Gastroesophageal sphincter (tissue), 4 donors: ENCODE data around the gene DUXB. TPM values are rescaled to one million over a fixed set of nuclear protein-coding genes. Genes with fewer than 3 reads are reported as not detected.
A peak's percentile ranks its signal among the peaks of the same experiment; 100 is the strongest.

Source experiments
- ATAC-seq: fragments of 150-250 bp; one replicate; pipeline ENCODE4 v1.9.1; 2016; ENCODE audit warnings: mild to moderate bottlenecking, moderate library complexity
- H3K27ac ChIP-seq, 4 donors: fragments of 200-600 bp; sonication (generic) in 3 of 4; 1 replicate in 3 of 4; 2 replicates in 1 of 4; pipeline ENCODE4 v1.5.1; 2016 to 2019
- H3K27me3 ChIP-seq: fragments of 200-600 bp; sonication (generic); one replicate; pipeline ENCODE4 v1.5.1; 2019
- H3K36me3 ChIP-seq, 2 donors: fragments of 200-600 bp; sonication (generic); one replicate each; pipeline ENCODE4 v1.5.1; 2019; ENCODE audit warnings: control low read depth in 1 of 2
- H3K4me1 ChIP-seq, 3 donors: fragments of 200-600 bp; sonication (generic); 1 replicate in 2 of 3; 2 replicates in 1 of 3; pipeline ENCODE4 v1.5.1; 2016 to 2019; ENCODE audit warnings: control low read depth in 2 of 3
- H3K4me3 ChIP-seq, 2 donors: fragments of 200-600 bp; sonication (generic); one replicate each; pipeline ENCODE4 v1.5.1; 2019; ENCODE audit warnings: mild to moderate bottlenecking in 1 of 2, moderate library complexity in 1 of 2
- H3K9me3 ChIP-seq, 3 donors: fragments of 200-600 bp; sonication (generic); one replicate each; pipeline ENCODE4 v1.5.1; 2017 to 2019; ENCODE audit warnings: control low read depth in 2 of 3
- CTCF ChIP-seq, 4 experiments: fragments of 200-600 bp in 2 of 4; fragments of 450-650 bp in 2 of 4; sonication (generic) in 1 of 4; IDR thresholded peaks; one replicate each; pipeline ENCODE4 v1.5.1; 2017 to 2019; ENCODE audit warnings: antibody characterized with exemption in 4 of 4, mild to moderate bottlenecking in 2 of 4, moderate library complexity in 2 of 4
- EP300 ChIP-seq: sonication (generic); formaldehyde crosslinking; IDR thresholded peaks from one replicate; pipeline ENCODE4 v1.6.1; 2017; ENCODE audit warnings: antibody characterized with exemption, mild to moderate bottlenecking
- POLR2A ChIP-seq, 2 donors: fragments of 450-650 bp; IDR thresholded peaks; one replicate each; pipeline ENCODE4 v1.6.1; 2017; ENCODE audit warnings: antibody characterized with exemption in 2 of 2, mild to moderate bottlenecking in 2 of 2, moderate library complexity in 1 of 2
- POLR2AphosphoS5 ChIP-seq: sonication (generic); formaldehyde crosslinking; IDR thresholded peaks from one replicate; pipeline ENCODE4 v1.6.1; 2017; ENCODE audit warnings: antibody characterized with exemption
- WGBS, 2 donors: methylation state at CpG; one replicate each; pipeline ENCODE4 v1.1.5; 2018; ENCODE audit warnings: low coverage in 1 of 2; 5-methylcytosine and 5-hydroxymethylcytosine counted together
- total RNA-seq, 4 donors: library from RNA; depleted of rRNA; stranded (reverse); fragments of >200 nt; gene quantifications; one replicate each; pipeline ENCODE4 v1.1.0, GENCODE V29; 2016

The DUXB gene
- total RNA-seq, 4 donors from 2014 or later = not detected

- Histone ChIP-seq H3K9me3 (no peaks in the 10 kb centered on the region), H3K36me3 (peaks cover 13 to 77% of the 10 kb centered on the region in 2 donors), H3K27me3 (no peaks in the 10 kb centered on the region), H3K4me1 (peaks cover 0 to 11% (median 4%) of the 10 kb centered on the region in 3 donors), H3K27ac (no peak overlapping the region), H3K4me3 (no peak overlapping the region)
- WGBS, 2 donors = 90% methylated on average over 1 of the region's 2 CpGs; no CpG with 5 or more reads in 1 of the 2 donors
- no peak for ATAC-seq
- TF ChIP-seq EP300 (no peak), POLR2A (IDR thresholded peaks at IDR 0.05) (no peak), POLR2AphosphoS5 (no peak), CTCF (IDR thresholded peaks at IDR 0.05) (no peak)
These were observed 43.1 kb downstream of the DUXB start for GRCh38 chr16:75658175-75658574.

GRCh38 chr16:75653922-75654321 is 47.3 kb downstream of the DUXB start:
- Histone ChIP-seq H3K4me1 (peaks cover 0 to 44% (median 21%) of the 10 kb centered on the region in 3 donors), H3K9me3 (no peaks in the 10 kb centered on the region), H3K27me3 (no peaks in the 10 kb centered on the region), H3K36me3 (peaks cover 13 to 49% of the 10 kb centered on the region in 2 donors), H3K4me3 (no peak overlapping the region), H3K27ac (no peak overlapping the region)
- TF ChIP-seq EP300 = no peak
- no peak for TF ChIP-seq POLR2A (IDR thresholded peaks at IDR 0.05)
- TF ChIP-seq POLR2AphosphoS5 = no peak
- TF ChIP-seq CTCF (IDR thresholded peaks at IDR 0.05) = no peak
- no peak for ATAC-seq
- WGBS, 2 donors = 17% methylated on average over 1 of the region's 1 CpG; no CpG with 5 or more reads in 1 of the 2 donors

GRCh38 chr16:75648265-75649076 is 52.8 kb downstream of the DUXB start:
- 0% methylated on average over 8 to 9 of the region's 62 CpGs for WGBS, 2 donors
- peaks cover 0 to 74% (median 33%) of the 10 kb centered on the region in 3 donors for H3K4me1 ChIP-seq

GRCh38 chr16:75647492-75648264 is 53.6 kb downstream of the DUXB start, which contains the start of the genes KARS1 and TERF2IP:
Gene KARS1 (minus strand): TSS chr16:75647665. CDS start chr16:75647639, 26 bp downstream.
Gene TERF2IP (plus strand): TSS chr16:75647773. CDS start chr16:75647883, 110 bp downstream.
- Histone ChIP-seq H3K27ac (peak within 1 kb of the TSS; percentile 91 to 99 (median 96)), H3K4me1 (peaks cover 0 to 74% (median 27%) of the 10 kb centered on the region in 3 donors), H3K9me3 (no peaks in the 10 kb centered on the region), H3K36me3 (peaks cover 0 to 32% of the 10 kb centered on the region in 2 donors), H3K27me3 (no peaks in the 10 kb centered on the region), H3K4me3 (peak within 1 kb of the TSS; percentile 93 to 96)
- WGBS, 2 donors = 0% methylated on average over 13 of the region's 76 CpGs; no CpG with 5 or more reads in 1 of the 2 donors
- ATAC-seq = peak; percentile 97
- TF ChIP-seq CTCF (IDR thresholded peaks at IDR 0.05) (no peak), POLR2A (IDR thresholded peaks at IDR 0.05) (peak; percentile 91 to 94), POLR2AphosphoS5 (peak; percentile 97)

More at GRCh38 chr16:75648265-75649076, 52.8 kb downstream of the DUXB start:
- ATAC-seq = peak; percentile 51
- Histone ChIP-seq H3K27ac (peak overlapping the region; percentile 91 to 99 (median 96)), H3K27me3 (no peaks in the 10 kb centered on the region), H3K9me3 (no peaks in the 10 kb centered on the region), H3K4me3 (peak overlapping the region; percentile 93 to 96), H3K36me3 (peaks cover 0 to 25% of the 10 kb centered on the region in 2 donors)
- TF ChIP-seq POLR2A (IDR thresholded peaks at IDR 0.05) (no peak), POLR2AphosphoS5 (peak; percentile 23)

- 0% methylated on average over 4 of the region's 18 CpGs for WGBS, 2 donors
- ATAC-seq = peak; percentile 20
- Histone ChIP-seq H3K4me3 (peak overlapping the region; percentile 93 to 96), H3K27me3 (no peaks in the 10 kb centered on the region), H3K36me3 (peaks cover 0 to 38% of the 10 kb centered on the region in 2 donors), H3K9me3 (no peaks in the 10 kb centered on the region), H3K4me1 (peaks cover 0 to 72% (median 22%) of the 10 kb centered on the region in 3 donors), H3K27ac (peak overlapping the region; percentile 60 to 99 (median 94))
- TF ChIP-seq POLR2A (IDR thresholded peaks at IDR 0.05) (no peak), EP300 (peak; percentile 5)
These were observed 54.2 kb downstream of the DUXB start for GRCh38 chr16:75647112-75647491.
